NCI-H2171 treated with DMSO at 0.1 percent for 48 hours (cell line): ENCODE measurements around the gene AP4E1.
"Not testable (repeated sequence)": the region's sequence is repeated elsewhere in the genome, so short reads cannot be mapped to it uniquely, and the experiment has no call there.

ENCODE experiments used
- DNase-seq: peaks from one replicate; lab custom pipeline; 2025; lab: John Stamatoyannopoulos, UW

Gene AP4E1

DNA sequence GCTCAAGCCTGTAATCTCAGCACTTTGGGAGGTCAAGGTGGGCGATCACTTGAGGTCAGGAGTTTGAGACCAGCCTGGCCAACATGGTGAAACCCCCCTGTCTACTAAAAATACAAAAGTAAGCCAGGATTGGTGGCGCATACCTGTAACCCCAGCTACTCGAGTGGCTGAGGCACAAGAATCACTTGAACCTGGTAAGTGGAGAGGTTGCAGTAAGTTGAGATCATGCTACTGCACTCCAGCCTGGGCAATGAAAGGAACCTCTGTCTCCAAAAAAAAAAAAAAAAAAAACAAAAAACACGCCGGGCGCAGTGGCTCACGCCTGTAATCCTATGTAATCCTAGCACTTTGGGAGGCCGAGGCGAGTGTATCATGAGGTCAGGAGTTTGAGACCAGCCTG lies 18.9 kb upstream of the AP4E1 start:
- no peak for DNase-seq

- DNase-seq: no peak
These were observed 17.7 kb upstream of the AP4E1 start for GRCh38 chr15:50890751-50891150.

DNA sequence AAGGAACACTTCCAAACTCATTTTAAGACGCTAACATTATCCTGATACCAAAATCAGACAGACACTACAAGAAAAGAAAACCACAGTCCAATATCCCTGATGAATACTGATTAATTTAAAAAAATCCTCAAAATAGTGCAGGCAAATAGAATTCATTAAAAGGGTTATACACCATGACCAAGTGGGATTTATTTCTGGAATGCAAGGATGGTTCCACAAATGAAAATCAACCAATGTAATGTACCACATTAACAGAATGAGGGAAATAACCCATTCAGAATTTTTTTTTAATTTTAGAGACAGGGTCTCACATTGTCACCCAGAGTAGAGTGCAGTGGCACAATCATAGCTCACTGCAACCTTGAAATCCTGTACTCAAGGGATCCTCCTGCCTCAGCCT lies 17.3 kb upstream of the AP4E1 start:
- DNase-seq: no peak

DNA sequence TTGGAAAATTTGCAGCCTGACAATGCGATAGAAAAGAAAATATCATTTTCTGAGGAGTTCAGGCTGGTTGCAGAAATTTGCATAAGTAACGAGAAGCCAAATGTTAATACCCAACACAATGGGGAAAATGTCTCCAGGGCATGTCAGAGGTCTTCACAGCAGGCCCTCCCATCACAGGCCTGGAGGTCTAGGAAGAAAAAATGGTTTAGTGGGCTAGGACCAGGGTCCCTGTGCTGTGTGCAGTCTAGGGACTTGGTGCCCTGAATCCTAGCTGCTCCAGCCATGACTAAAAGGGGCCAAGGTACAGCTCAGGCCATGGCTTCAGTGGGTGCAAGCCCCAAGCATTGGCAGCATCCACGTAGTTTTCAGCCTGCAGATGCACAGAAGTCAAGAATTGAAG lies 14.5 kb upstream of the AP4E1 start:
- no peak for DNase-seq

- DNase-seq: not testable (repeated sequence)
These were observed 7.1 kb upstream of the AP4E1 start for GRCh38 chr15:50901390-50901789.

GRCh38 chr15:50904211-50904610 lies 4.3 kb upstream of the AP4E1 start:
- DNase-seq: no peak

GRCh38 chr15:50905055-50905454 lies 3.4 kb upstream of the AP4E1 start:
- no peak for DNase-seq

DNA sequence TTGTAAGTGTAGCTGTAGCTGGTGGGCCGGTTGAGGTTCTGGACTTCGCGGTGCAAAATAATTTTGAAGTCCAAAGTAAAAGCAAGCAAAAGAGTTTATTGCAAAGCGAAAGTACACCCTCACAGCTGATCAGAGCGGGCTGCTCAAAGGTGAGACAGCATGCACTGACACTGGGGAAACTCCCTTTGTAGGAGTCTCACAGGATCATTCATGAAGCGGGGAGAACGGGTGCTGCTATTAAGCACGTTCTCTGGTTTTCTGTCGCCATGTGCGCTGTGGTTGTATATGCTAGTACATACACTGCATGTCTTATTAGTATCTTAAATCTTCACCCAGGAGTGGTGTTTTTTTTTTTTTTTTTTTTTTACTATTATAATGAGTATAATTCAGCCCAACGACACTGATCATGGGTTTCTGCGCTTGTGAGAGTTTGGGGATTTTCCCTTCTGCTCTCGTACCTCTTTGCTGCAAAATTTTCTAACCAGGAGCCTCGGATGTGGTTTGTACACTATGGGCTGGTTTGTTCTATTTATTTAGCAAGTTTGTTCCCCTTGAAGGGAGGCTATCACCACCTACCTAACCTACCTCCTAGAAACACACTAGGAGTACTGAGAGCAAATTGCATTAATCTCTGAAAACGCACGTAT lies 1.4 kb upstream of the AP4E1 start:
- no peak for DNase-seq

- peak; percentile 50 for DNase-seq
These were observed 778 bp upstream of the AP4E1 start for GRCh38 chr15:50907601-50908208.

GRCh38 chr15:50909010-50909317 lies 481 bp downstream of the AP4E1 start:
- peak; percentile 39 for DNase-seq

- DNase-seq: not testable (repeated sequence)
These were observed 1.9 kb downstream of the AP4E1 start for GRCh38 chr15:50910426-50910795.

DNA sequence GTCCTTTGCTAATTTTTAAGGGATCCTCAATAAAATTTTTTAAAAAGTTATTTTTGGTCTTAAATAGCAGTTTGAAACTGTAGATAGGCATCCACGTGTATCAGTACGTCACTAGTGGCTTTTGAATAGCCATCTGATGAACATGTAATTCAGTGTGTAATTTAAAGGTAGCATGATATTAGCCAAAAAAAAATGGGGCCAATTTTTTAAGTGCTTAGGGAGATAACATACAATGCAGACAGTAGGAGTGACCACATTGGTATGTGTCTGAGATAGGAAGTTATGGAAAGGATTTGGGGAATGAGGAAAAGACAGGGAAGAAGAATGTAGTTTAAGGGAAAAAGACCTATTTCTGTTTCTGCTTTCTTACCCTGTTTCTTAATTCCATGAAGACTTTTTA lies 2.5 kb downstream of the AP4E1 start:
- DNase-seq: no peak

- DNase-seq: no peak
These were observed 3.1 kb downstream of the AP4E1 start for GRCh38 chr15:50911621-50912020.

DNA sequence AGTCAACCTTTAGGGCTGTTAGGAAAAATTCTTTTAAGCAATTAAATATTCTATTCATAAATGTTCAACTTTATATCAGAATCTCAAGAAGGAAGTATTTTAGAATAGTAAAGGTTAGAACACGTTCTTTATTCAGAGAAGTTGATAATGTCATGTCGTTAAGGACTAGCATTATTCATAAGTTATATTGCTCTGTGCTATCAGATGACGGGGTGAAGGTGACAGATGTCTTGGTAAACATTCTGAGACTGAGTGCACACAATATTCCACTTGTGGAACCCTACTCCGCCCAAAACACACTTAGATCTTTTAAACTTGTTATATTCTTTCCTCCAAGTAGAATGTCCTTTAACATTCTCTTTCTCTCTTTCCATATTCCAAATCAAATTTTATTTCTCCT lies 7.9 kb downstream of the AP4E1 start:
- peak; percentile 80 for DNase-seq

GRCh38 chr15:50919359-50919758 lies 10.9 kb downstream of the AP4E1 start:
- DNase-seq: not testable (repeated sequence)

DNA sequence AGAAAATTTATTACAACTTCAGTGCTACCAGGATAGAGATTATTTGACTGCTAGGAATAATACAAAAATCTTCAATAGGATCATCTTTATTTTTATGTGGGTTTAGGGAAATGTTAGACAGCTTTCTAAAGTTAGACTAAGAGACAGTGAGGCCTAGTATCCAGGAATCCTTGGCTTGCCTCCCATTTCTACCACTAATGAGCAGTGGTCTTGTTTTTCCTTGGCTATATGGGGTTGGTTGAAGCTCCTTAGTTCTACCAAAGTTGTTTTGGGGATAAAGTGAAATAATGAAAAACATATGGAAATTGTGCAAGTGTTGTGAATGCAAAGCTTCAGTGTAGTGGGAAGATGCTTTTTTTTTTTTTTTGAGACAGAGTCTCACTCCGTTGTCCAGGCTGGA lies 16.8 kb downstream of the AP4E1 start:
- DNase-seq: no peak

DNA sequence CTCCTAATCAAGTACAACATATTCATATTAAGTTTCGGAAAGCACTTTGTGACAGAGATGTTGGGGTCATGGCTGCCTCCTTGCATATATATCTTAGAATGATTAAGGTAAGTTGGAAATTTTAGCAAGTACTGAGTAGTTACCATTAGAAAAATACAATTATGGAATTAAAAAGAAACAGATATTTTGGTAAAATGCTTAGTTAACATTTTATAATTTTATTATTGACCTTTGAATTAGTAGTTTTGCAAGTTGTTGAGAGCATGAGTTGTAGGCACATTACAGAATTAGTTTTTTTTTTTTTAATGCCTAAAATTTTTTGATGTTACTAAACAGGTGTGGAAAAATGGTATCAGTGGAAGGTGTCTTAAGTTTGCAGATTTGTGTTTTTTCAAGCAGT lies 20.6 kb downstream of the AP4E1 start:
- DNase-seq: no peak

DNA sequence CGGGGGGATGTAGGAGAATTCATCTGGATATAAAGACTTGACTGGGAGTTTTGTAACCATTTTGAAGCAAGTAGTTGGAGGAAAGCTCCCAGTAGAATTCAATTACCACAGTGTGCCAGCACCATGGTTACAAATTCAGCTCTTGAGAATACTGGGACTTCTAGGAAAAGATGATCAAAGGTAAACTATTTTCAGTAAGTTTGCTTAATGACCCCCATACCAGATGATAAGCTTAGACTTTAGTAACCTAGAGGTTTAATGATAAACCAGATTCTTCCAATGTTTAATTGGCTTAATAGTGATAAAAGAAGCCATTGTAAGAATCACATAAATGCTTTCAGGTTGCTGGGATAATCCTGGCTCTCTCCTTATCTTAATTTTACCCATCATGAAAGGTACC lies 22.3 kb downstream of the AP4E1 start:
- DNase-seq: no peak

DNA sequence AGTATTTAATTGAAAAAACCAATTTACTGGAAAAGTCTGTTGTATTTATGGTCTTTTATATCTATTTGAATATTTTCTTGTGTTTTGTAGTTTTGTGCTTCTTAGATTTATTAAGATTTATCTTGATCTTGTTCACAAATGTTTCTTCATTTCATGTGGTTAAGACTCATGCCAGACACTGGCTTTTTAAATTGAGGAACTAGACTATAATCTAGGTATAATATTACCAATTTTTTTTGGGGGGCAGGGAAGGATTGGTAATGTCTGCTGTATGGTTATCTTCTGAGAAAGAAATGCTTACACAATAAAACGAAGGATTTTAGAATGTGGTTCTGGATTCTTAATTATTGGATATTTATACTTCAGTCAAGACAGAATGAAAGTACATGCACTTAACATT lies 24.9 kb downstream of the AP4E1 start:
- DNase-seq: no peak

DNA sequence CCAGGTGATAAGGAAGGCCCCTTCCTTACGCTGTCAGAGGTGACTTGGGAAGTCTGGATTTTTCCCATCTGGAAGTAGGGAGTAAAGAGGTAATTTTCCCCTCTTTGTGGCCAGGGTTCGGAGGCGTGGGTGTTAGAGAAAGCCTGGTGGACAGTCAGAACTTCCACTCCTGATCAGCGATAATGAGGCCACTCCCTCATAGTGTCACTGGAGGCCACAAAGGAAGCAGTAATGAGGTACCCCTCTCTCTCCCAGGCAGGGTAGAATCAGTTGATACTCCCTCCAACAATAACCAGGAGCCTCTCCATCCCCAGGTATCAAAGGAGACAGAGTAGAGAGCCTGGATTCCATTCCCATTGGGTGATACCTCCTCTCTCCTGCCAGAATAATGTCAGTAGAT lies 30.0 kb downstream of the AP4E1 start:
- DNase-seq: no peak

DNA sequence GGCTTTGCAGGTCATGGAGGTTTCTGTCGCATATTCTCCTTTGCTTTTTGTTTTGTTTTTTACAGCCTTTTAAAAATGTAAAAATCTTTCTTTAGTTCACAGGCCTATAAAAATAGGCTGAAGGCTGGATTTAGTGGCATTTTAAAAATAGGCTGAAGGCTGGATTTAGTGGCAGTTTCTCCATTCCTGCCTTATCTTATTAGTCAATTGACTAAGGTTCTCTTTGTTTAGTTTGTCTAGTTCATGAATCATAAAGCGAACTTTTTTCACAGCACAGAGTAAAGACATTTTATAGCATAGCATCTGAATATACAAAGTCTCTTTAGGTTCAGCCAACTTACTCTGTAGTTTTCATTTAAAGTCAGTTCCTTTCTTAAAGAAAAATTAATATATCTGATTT lies 31.4 kb downstream of the AP4E1 start:
- DNase-seq: no peak

- no peak for DNase-seq
These were observed 32.0 kb downstream of the AP4E1 start for GRCh38 chr15:50940506-50940905.

- no peak for DNase-seq
These were observed 35.2 kb downstream of the AP4E1 start for GRCh38 chr15:50943638-50944037.

DNA sequence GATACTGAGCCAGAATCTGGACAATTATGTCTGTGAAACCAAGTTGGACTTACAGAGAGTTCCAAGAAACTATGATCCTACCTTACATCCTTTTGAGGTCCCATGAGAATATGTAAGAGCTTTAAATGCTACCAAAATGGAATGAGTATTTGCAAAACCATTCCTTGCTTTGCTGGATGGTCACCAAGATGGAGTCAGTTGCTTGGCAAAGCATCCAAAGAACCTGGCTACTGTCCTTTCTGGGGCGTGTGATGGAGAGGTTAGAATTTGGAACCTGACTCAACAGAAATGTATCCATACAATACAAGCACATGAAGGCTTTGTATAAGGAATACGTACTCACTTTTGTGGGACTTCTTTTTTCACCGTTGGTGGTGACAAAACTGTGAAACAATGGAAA lies 36.2 kb downstream of the AP4E1 start:
- DNase-seq: no peak

GRCh38 chr15:50945725-50946124 lies 37.2 kb downstream of the AP4E1 start:
- DNase-seq: no peak
